Measurements from ENCODE around the gene XRN1. TPM values are rescaled to one million over a fixed set of nuclear protein-coding genes. Genes with fewer than 3 reads are reported as not detected.
"Not testable (repeated sequence)": the region's sequence is repeated elsewhere in the genome, so short reads cannot be mapped to it uniquely, and the experiment has no call there.

XRN1 gene
- total RNA-seq, 2 donors from 2014 or later, result 16.1 to 19.4 TPM

DNA sequence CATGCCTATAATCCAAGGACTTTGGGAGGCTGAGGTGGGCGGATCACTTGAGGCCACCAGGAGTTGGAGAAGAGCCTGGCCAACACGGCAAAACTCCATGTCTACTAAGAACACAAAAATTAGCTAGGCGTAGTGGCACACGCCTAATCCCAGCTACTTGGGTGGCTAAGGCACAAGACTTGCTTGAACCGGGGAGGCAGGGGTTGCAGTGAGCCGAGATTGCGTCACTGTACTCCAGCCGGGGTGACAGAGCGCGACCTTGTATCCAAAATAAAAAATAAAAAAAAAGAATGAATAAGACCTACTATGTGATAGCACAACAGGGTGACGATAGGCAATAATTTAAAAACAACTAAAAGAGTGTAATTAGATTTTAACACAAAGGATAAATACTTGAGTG lies 3.5 kb downstream of the XRN1 start:
- no peaks in the 10 kb centered on the region for H3K9me3 ChIP-seq
- H3K27ac ChIP-seq, result no peak overlapping the region
- DNase-seq (ENCODE audit: low spot score), result no peak
- H3K4me1 ChIP-seq, result peaks cover 0 to 16% of the 10 kb centered on the region in 2 donors
- H3K36me3 ChIP-seq, result no peaks in the 10 kb centered on the region
- H3K4me3 ChIP-seq, result no peak overlapping the region
- no peaks in the 10 kb centered on the region for H3K27me3 ChIP-seq
- TF ChIP-seq, protein P1, sequence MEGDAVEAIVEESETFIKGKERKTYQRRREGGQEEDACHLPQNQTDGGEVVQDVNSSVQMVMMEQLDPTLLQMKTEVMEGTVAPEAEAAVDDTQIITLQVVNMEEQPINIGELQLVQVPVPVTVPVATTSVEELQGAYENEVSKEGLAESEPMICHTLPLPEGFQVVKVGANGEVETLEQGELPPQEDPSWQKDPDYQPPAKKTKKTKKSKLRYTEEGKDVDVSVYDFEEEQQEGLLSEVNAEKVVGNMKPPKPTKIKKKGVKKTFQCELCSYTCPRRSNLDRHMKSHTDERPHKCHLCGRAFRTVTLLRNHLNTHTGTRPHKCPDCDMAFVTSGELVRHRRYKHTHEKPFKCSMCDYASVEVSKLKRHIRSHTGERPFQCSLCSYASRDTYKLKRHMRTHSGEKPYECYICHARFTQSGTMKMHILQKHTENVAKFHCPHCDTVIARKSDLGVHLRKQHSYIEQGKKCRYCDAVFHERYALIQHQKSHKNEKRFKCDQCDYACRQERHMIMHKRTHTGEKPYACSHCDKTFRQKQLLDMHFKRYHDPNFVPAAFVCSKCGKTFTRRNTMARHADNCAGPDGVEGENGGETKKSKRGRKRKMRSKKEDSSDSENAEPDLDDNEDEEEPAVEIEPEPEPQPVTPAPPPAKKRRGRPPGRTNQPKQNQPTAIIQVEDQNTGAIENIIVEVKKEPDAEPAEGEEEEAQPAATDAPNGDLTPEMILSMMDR (IDR thresholded peaks at IDR 0.05), result no peak

DNA sequence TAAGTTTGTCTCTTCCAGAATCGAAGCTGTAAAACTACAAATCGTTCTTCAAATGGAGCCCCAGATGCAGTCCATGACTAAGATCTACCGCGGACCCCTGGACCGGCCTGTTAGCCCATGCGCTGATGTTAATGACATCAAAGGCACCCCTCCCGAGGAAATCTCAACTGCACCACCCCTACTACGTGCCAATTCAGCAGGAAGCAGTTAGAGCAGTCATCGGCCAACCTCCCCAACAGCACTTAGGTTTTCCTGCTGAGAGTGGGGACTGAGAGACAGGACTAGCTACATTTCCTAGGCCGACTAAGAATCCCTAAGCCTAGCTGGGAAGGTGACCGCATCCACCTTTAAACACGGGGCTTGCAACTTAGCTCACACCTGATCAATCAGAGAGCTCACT lies 4.8 kb downstream of the XRN1 start:
- H3K4me1 ChIP-seq, result peaks cover 0 to 16% of the 10 kb centered on the region in 2 donors
- not testable (repeated sequence) for H3K9me3 ChIP-seq; DNase-seq (ENCODE audit: low spot score); H3K36me3 ChIP-seq; H3K27ac ChIP-seq; H3K4me3 ChIP-seq; H3K27me3 ChIP-seq

DNA sequence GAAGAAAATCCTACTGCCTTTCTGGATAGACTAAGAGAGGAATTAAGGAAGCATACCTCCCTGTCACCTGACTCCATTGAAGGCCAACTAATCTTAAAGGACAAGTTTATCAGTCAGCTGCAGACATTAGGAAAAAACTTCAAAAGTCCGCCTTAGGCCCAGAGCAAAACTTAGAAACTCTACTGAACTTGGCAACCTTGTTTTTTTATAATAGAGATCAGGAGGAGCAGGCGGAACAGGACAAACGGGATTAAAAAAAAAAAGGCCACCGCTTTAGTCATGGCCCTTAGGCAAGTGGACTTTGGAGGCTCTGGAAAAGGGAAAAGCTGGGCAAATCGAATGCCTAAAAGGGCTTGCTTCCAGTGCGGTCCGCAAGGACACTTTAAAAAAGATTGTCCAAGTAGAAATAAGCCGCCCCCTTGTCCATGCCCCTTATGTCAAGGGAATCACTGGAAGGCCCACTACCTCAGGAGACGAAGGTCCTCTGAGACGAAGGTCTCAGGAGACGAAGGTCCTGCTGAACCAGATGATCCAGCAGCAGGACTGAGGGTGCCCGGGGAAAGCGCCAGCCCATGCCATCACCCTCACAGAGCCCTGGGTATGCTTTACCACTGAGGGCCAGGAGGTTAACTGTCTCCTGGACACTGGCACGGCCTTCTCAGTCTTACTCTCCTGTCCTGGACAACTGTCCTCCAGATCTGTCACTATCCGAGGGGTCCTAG lies 8.2 kb downstream of the XRN1 start:
- H3K9me3 ChIP-seq; H3K27me3 ChIP-seq; H3K4me3 ChIP-seq; DNase-seq (ENCODE audit: low spot score); H3K36me3 ChIP-seq; H3K4me1 ChIP-seq; H3K27ac ChIP-seq: not testable (repeated sequence)

DNA sequence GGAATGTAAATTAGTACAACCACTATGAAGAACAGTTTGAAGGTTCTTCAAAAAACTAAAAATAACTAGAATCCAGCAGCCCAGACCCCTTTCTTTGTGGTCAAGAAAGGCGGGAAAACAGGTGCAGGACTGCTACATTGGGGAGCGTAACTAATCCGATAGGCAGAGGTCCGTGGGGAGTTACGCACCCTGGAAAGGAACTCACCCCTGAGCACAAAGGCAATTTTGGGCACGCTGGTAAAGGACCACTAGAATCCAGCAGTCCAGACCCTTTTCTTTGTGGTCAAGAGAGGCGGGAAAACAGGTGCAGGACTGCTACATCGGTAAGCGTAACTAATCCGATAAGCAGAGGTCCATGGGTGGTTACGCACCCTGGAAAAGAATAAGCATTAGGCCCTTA lies 9.7 kb downstream of the XRN1 start:
- H3K27me3 ChIP-seq; H3K4me1 ChIP-seq; H3K9me3 ChIP-seq; DNase-seq (ENCODE audit: low spot score); H3K36me3 ChIP-seq; H3K27ac ChIP-seq; H3K4me3 ChIP-seq: not testable (repeated sequence)

DNA sequence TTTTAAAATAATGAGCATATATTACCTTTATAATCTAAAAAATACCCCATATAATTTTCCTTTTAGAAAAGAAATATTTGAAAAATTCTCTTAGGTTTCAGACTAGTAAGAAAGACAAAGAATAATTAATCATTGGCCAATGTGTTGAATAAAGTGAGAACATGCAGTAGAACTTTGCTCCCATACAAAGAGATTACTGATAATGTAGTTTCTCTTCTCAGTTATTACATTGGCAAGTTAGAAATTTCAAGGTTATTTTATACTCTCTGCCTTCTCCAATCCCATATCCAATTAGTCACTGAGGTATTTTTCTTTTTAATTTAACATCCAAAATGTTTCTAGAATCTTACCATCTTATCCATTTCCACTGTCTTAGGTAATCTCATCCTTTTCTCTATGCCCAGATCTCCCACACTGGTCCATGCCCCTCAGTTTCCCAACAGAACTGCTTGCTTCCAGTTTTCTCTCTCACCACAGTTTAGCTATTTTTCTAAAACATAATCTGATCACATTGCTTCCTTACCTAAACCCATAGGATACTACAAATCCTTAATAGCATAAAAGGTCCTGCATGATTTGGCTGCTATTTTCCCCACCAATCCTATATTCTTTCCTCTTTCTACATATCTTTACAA lies 10.8 kb downstream of the XRN1 start:
- Histone ChIP-seq H3K27me3 (no peaks in the 10 kb centered on the region), H3K27ac (no peak overlapping the region), H3K4me3 (no peak overlapping the region), H3K4me1 (no peaks in the 10 kb centered on the region), H3K36me3 (peaks cover 11% of the 10 kb centered on the region), H3K9me3 (no peaks in the 10 kb centered on the region)
- no peak for DNase-seq (ENCODE audit: low spot score)
- TF ChIP-seq, protein P1 (IDR thresholded peaks at IDR 0.05), result no peak

DNA sequence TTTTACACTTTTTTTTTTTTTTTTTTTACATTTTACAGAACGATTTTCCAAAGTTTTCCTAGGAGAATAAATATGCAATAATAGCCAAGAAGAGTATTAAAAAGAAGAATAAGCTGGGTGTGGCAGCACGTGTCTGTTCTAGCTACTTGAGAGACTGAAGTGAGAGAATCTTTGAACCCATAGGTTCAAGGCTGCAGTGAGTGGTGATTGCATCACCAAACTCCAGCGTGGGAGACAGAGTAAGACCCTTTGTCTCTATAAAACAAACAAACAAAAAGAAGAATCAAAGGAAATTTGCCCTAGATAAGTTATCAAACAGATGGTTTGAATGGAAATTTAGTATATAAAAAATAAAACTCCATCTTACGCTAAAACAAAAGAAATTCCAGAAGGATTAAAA lies 13.3 kb downstream of the XRN1 start:
- Histone ChIP-seq H3K27ac (no peak overlapping the region), H3K4me1 (no peaks in the 10 kb centered on the region), H3K4me3 (no peak overlapping the region), H3K36me3 (peaks cover 31% of the 10 kb centered on the region), H3K9me3 (no peaks in the 10 kb centered on the region), H3K27me3 (no peaks in the 10 kb centered on the region)
- TF ChIP-seq, protein P1 (IDR thresholded peaks at IDR 0.05), result no peak
- DNase-seq (ENCODE audit: low spot score), result no peak

DNA sequence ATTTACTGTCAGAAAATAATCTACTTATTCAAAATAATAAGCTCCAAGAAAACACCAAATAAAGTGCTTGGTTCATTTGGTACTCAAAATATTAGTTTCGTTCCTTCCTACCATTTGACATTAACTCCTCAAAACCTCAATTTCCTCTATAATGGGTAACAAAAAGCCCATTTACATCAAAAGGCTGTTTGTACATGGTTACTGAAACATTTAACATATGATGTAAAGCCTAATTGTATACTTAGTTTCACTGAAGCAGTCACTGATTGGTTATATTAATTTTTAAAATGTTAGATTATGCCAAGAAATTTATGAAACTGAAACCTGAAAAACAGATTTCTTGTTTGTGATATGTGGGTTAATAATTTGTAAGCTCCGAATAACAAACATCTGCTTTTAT lies 14.7 kb downstream of the XRN1 start:
- TF ChIP-seq, protein P1 (IDR thresholded peaks at IDR 0.05), result no peak
- DNase-seq (ENCODE audit: low spot score), result no peak
- no peak overlapping the region for H3K4me3 ChIP-seq
- H3K9me3 ChIP-seq, result no peaks in the 10 kb centered on the region
- H3K36me3 ChIP-seq, result peaks cover 37% of the 10 kb centered on the region
- no peaks in the 10 kb centered on the region for H3K27me3 ChIP-seq
- no peaks in the 10 kb centered on the region for H3K4me1 ChIP-seq
- H3K27ac ChIP-seq, result no peak overlapping the region
